H9 (cell line): ENCODE data around the gene MAST4. TPM values are rescaled to one million over a fixed set of nuclear protein-coding genes. Genes with fewer than 3 reads are reported as not detected.

Experiments
- DNase-seq: peaks from one replicate; pipeline ENCODE4 v3.0.0-alpha.2; 2017
- H2AFZ ChIP-seq: one replicate; pipeline ENCODE4 v1.6.1; 2013; ENCODE audit warnings: mild to moderate bottlenecking, low read length, control low read depth, moderate library complexity
- H2AK5ac ChIP-seq: 2 replicates; pipeline ENCODE4 v1.6.1; 2013; ENCODE audit warnings: low read length, control low read depth, mixed read lengths; ENCODE audit not compliant: insufficient read length
- H2BK120ac ChIP-seq: one replicate; pipeline ENCODE4 v1.6.1; 2013; ENCODE audit warnings: low read depth, mild to moderate bottlenecking, low read length, control low read depth, inconsistent platforms; ENCODE audit not compliant: poor library complexity, severe bottlenecking
- H2BK12ac ChIP-seq: 2 replicates; pipeline ENCODE4 v1.6.1; 2013; ENCODE audit warnings: low read length, control low read depth, mixed read lengths, low read depth; ENCODE audit not compliant: insufficient read length
- H2BK15ac ChIP-seq: 2 replicates; pipeline ENCODE4 v1.6.1; 2013; ENCODE audit warnings: low read depth, low read length, control low read depth
- H2BK20ac ChIP-seq: one replicate; pipeline ENCODE4 v1.6.1; 2013; ENCODE audit warnings: low read depth, mild to moderate bottlenecking, low read length, control low read depth, inconsistent platforms; ENCODE audit not compliant: poor library complexity, severe bottlenecking
- H2BK5ac ChIP-seq: 2 replicates; pipeline ENCODE4 v1.6.1; 2013; ENCODE audit warnings: low read length, control low read depth, mixed read lengths; ENCODE audit not compliant: insufficient read length
- H3K14ac ChIP-seq: 2 replicates; pipeline ENCODE4 v1.6.1; 2013; ENCODE audit warnings: low read length, control low read depth; ENCODE audit not compliant: insufficient read depth
- H3K18ac ChIP-seq: 2 replicates; pipeline ENCODE4 v1.6.1; 2013; ENCODE audit warnings: low read depth, mild to moderate bottlenecking, mixed read lengths, low read length, control low read depth; ENCODE audit not compliant: insufficient read length
- H3K23ac ChIP-seq: 2 replicates; pipeline ENCODE4 v1.6.1; 2013; ENCODE audit warnings: low read length, control low read depth, mixed read lengths, low read depth; ENCODE audit not compliant: insufficient read length
- H3K23me2 ChIP-seq: 2 replicates; pipeline ENCODE4 v1.6.1; 2013; ENCODE audit warnings: low read depth, mild to moderate bottlenecking, mixed read lengths, low read length, control low read depth; ENCODE audit not compliant: insufficient read length, poor library complexity, severe bottlenecking
- H3K27ac ChIP-seq: 2 replicates; pipeline ENCODE4 v1.5.1; 2013; ENCODE audit warnings: low read length, control low read depth, mixed read lengths, low read depth; ENCODE audit not compliant: insufficient read length
- H3K27me3 ChIP-seq: 2 replicates; pipeline ENCODE4 v1.6.1; 2013; ENCODE audit warnings: low read length, control low read depth, inconsistent platforms; ENCODE audit not compliant: insufficient read depth
- H3K4ac ChIP-seq: 2 replicates; pipeline ENCODE4 v1.6.1; 2013; ENCODE audit warnings: low read depth, mild to moderate bottlenecking, control low read depth, inconsistent platforms, low read length, moderate library complexity
- H3K4me1 ChIP-seq: 2 replicates; pipeline ENCODE4 v1.6.1; 2013; ENCODE audit warnings: low read length, control low read depth, inconsistent platforms; ENCODE audit not compliant: insufficient read depth
- H3K4me2 ChIP-seq: 2 replicates; pipeline ENCODE4 v1.6.1; 2013; ENCODE audit warnings: low read length, control low read depth, mixed read lengths; ENCODE audit not compliant: insufficient read length, insufficient read depth
- H3K56ac ChIP-seq: 2 replicates; pipeline ENCODE4 v1.6.1; 2013; ENCODE audit warnings: low read depth, mild to moderate bottlenecking, mixed read lengths, low read length, control low read depth; ENCODE audit not compliant: insufficient read length
- H3K79me1 ChIP-seq: 2 replicates; pipeline ENCODE4 v1.6.1; 2013; ENCODE audit warnings: low read depth, mild to moderate bottlenecking, moderate library complexity, low read length, control low read depth, inconsistent platforms; ENCODE audit not compliant: insufficient read depth, poor library complexity, severe bottlenecking
- H3K79me2 ChIP-seq: 2 replicates; pipeline ENCODE4 v1.6.1; 2013; ENCODE audit warnings: low read length, control low read depth, inconsistent platforms; ENCODE audit not compliant: insufficient read depth
- H3K9ac ChIP-seq: 2 replicates; pipeline ENCODE4 v1.6.1; 2013; ENCODE audit warnings: low read length, control low read depth, mixed read lengths; ENCODE audit not compliant: insufficient read length; ENCODE audit errors: extremely low read depth
- H3K9me3 ChIP-seq: one replicate; pipeline ENCODE4 v1.6.1; 2013; ENCODE audit warnings: low read depth, low read length, inconsistent platforms; ENCODE audit not compliant: control insufficient read depth
- H3T11ph ChIP-seq: one replicate; pipeline ENCODE4 v1.6.1; 2013; ENCODE audit warnings: mild to moderate bottlenecking, low read length, control low read depth, inconsistent platforms
- H4K20me1 ChIP-seq: one replicate; pipeline ENCODE4 v1.6.1; 2013; ENCODE audit not compliant: control insufficient read depth, insufficient read length, insufficient read depth
- H4K5ac ChIP-seq: 2 replicates; pipeline ENCODE4 v1.6.1; 2013; ENCODE audit warnings: low read depth, mild to moderate bottlenecking, mixed read lengths, low read length, control low read depth; ENCODE audit not compliant: insufficient read length
- H4K8ac ChIP-seq: replicated peaks from 2 replicates; pipeline ENCODE4 v1.6.1; 2013; ENCODE audit warnings: low read length, control low read depth, mixed read lengths, low read depth; ENCODE audit not compliant: insufficient read length
- H4K91ac ChIP-seq: 2 replicates; pipeline ENCODE4 v1.6.1; 2013; ENCODE audit warnings: low read depth, mild to moderate bottlenecking, moderate library complexity, mixed read lengths, low read length, control low read depth; ENCODE audit not compliant: insufficient read length
- H3K27ac Mint-ChIP-seq, 3 experiments: 2 replicates in 2 of 3; 3 replicates in 1 of 3; pipeline ENCODE4 v1.8.0; 2020 to 2021; ENCODE audit warnings: mixed read lengths in 3 of 3, mild to moderate bottlenecking in 1 of 3, moderate library complexity in 1 of 3
- H3K27me3 Mint-ChIP-seq: 2 replicates; pipeline ENCODE4 v1.8.0; 2021; ENCODE audit warnings: low read depth, mild to moderate bottlenecking, moderate library complexity, mixed read lengths
- H3K36me3 Mint-ChIP-seq, 3 experiments: 2 replicates in 2 of 3; 3 replicates in 1 of 3; pipeline ENCODE4 v1.8.0; 2020 to 2021; ENCODE audit warnings: low read depth in 3 of 3, mixed read lengths in 3 of 3; ENCODE audit not compliant: insufficient read depth in 1 of 3
- H3K4me1 Mint-ChIP-seq, 2 experiments: 2 replicates each; pipeline ENCODE4 v1.8.0; 2020; ENCODE audit warnings: mixed read lengths in 2 of 2
- H3K4me3 Mint-ChIP-seq, 2 experiments: 2 replicates in 1 of 2; 3 replicates in 1 of 2; pipeline ENCODE4 v1.8.0; 2020 to 2021; ENCODE audit warnings: mild to moderate bottlenecking in 2 of 2, mixed read lengths in 2 of 2, moderate library complexity in 1 of 2
- H3K9me3 Mint-ChIP-seq, 2 experiments: 2 replicates in 1 of 2; 3 replicates in 1 of 2; pipeline ENCODE4 v1.8.0; 2020; ENCODE audit warnings: mild to moderate bottlenecking in 2 of 2, mixed read lengths in 2 of 2, moderate library complexity in 1 of 2
- CTCF ChIP-seq: fragments of 200-600 bp; sonication (generic); conservative IDR thresholded peaks from 3 replicates; pipeline ENCODE4 v1.8.0; 2021; ENCODE audit warnings: antibody characterized with exemption, mild to moderate bottlenecking
- whole genome bisulfite sequencing: extraction: QIAGEN DNeasy Blood & Tissue Kit; methylation state at CpG from one replicate; pipeline ENCODE4 v1.1.7; 2013; ENCODE audit warnings: missing lambda C conversion rate, low lambda C conversion rate, mixed read lengths; ENCODE audit not compliant: insufficient read length; ENCODE audit errors: extremely low coverage; 5-methylcytosine and 5-hydroxymethylcytosine counted together
- total RNA-seq: library from RNA; stranded (reverse); gene quantifications from 2 replicates; pipeline ENCODE4 v1.2.1, GENCODE V29; 2021

The MAST4 gene
- total RNA-seq, 1 experiment from 2014 or later: 3.7 TPM

- H3K23me2 ChIP-seq: no peaks in the 10 kb centered on the region
These were observed 451.4 kb downstream of the MAST4 start for GRCh38 chr5:67047616-67048015.

More at GRCh38 chr5:67047616-67048015, 451.4 kb downstream of the MAST4 start:
- no peak overlapping the region for H2BK5ac ChIP-seq
- Mint-ChIP-seq H3K9me3 (no peaks in the 10 kb centered on the region), H3K36me3 (no peaks in the 10 kb centered on the region), H3K27me3 (no peaks in the 10 kb centered on the region), H3K4me1 (peaks cover 12 to 14% of the 10 kb centered on the region in 2 experiments), H3K4me3 (no peak overlapping the region), H3K27ac (peak overlapping the region in 1 of 3 experiments; percentile 51; a peak in 1 of 7 replicates)
- no peak overlapping the region for H2BK12ac ChIP-seq
- no peaks in the 10 kb centered on the region for H3K79me1 ChIP-seq
- H4K5ac ChIP-seq: no peak overlapping the region
- no peak overlapping the region for H2AK5ac ChIP-seq
- H4K91ac ChIP-seq: no peak overlapping the region
- H3K79me2 ChIP-seq: no peaks in the 10 kb centered on the region
- H3K18ac ChIP-seq: no peak overlapping the region
- H3K4me1 ChIP-seq: no peaks in the 10 kb centered on the region; the same call in 1 of the 2 replicates
- H3K4ac ChIP-seq: no peak overlapping the region
- H3K56ac ChIP-seq: no peak overlapping the region
- no peak overlapping the region for H3T11ph ChIP-seq
- no peak overlapping the region for H2BK20ac ChIP-seq
- no peak overlapping the region for H4K8ac ChIP-seq
- H3K27me3 ChIP-seq: no peaks in the 10 kb centered on the region
- no peak overlapping the region for H2BK120ac ChIP-seq
- H3K23ac ChIP-seq: no peak overlapping the region
- WGBS: no CpG with 5 or more reads among the region's 2 CpGs
- no peak overlapping the region for H3K9ac ChIP-seq
- no peak overlapping the region for H2AFZ ChIP-seq
- no peaks in the 10 kb centered on the region for H4K20me1 ChIP-seq
- no peak overlapping the region for H3K4me2 ChIP-seq
- no peak overlapping the region for H2BK15ac ChIP-seq
- TF ChIP-seq CTCF: no peak
- H3K9me3 ChIP-seq: no peaks in the 10 kb centered on the region
- DNase-seq: no peak
- no peak overlapping the region for H3K14ac ChIP-seq
- H3K27ac ChIP-seq: no peak overlapping the region
